PFSK-1 (cell line): ENCODE data around the gene TLN1.

ENCODE experiments used
- FOXP2 ChIP-seq: optimal IDR thresholded peaks from 2 replicates; pipeline ENCODE3; 2011; ENCODE audit warnings: borderline replicate concordance, control low read depth, inconsistent platforms; ENCODE audit not compliant: insufficient read depth; ENCODE audit errors: extremely low read length, extremely low read depth
- POLR2AphosphoS5 ChIP-seq: IDR thresholded peaks from 2 replicates; pipeline ENCODE4 v1.6.1; 2012; ENCODE audit warnings: low read depth, mild to moderate bottlenecking, control low read depth, low read length, moderate library complexity
- SIN3A ChIP-seq: IDR thresholded peaks from 2 replicates; pipeline ENCODE4 v1.6.1; 2012; ENCODE audit warnings: mild to moderate bottlenecking, low read length, moderate library complexity, borderline replicate concordance; ENCODE audit not compliant: insufficient read depth
- TAF1 ChIP-seq: IDR thresholded peaks from 2 replicates; pipeline ENCODE4 v1.6.1; 2012; ENCODE audit warnings: low read length, control low read depth, borderline replicate concordance; ENCODE audit not compliant: insufficient read depth
- TF ChIP-seq, protein P1 (sequence below), 2 experiments: IDR thresholded peaks; 2 replicates each; pipeline versions ENCODE4 v1.6.1 to v1.8.0; 2011 to 2012; ENCODE audit warnings: low read depth in 2 of 2, low read length in 2 of 2, control low read depth in 1 of 2, inconsistent platforms in 1 of 2, mild to moderate bottlenecking in 1 of 2, moderate library complexity in 1 of 2; ENCODE audit not compliant: insufficient read depth in 1 of 2

DNA sequence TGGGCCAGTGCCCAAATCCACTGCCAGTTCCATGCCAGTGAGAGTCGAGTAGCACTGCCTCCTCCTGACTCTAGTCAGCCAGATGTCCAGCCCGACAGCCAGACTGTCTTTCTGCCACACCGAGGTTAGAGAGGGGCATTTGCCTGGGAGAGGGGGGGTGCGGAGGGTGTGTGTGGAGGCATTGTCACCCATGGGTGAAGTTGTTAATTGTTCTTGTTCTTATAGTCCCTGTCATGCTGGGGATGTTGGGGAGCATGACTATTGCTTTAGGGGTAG lies 18.2 kb upstream of the TLN1 start:
- TF ChIP-seq POLR2AphosphoS5 (no peak), TAF1 (no peak), SIN3A (no peak), FOXP2 (no peak)
- TF ChIP-seq, protein P1, sequence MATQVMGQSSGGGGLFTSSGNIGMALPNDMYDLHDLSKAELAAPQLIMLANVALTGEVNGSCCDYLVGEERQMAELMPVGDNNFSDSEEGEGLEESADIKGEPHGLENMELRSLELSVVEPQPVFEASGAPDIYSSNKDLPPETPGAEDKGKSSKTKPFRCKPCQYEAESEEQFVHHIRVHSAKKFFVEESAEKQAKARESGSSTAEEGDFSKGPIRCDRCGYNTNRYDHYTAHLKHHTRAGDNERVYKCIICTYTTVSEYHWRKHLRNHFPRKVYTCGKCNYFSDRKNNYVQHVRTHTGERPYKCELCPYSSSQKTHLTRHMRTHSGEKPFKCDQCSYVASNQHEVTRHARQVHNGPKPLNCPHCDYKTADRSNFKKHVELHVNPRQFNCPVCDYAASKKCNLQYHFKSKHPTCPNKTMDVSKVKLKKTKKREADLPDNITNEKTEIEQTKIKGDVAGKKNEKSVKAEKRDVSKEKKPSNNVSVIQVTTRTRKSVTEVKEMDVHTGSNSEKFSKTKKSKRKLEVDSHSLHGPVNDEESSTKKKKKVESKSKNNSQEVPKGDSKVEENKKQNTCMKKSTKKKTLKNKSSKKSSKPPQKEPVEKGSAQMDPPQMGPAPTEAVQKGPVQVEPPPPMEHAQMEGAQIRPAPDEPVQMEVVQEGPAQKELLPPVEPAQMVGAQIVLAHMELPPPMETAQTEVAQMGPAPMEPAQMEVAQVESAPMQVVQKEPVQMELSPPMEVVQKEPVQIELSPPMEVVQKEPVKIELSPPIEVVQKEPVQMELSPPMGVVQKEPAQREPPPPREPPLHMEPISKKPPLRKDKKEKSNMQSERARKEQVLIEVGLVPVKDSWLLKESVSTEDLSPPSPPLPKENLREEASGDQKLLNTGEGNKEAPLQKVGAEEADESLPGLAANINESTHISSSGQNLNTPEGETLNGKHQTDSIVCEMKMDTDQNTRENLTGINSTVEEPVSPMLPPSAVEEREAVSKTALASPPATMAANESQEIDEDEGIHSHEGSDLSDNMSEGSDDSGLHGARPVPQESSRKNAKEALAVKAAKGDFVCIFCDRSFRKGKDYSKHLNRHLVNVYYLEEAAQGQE (IDR thresholded peaks at IDR 0.05; ENCODE audit: insufficient read depth in 1 of 2, low read depth in 2 of 2, low read length in 2 of 2) = no peak
